HG02938 (cell line): ENCODE measurements around the gene NDOR1.

Experiments
- ATAC-seq: cut with Tn5 transposase; IDR thresholded peaks from one replicate; pipeline ENCODE4 v1.9.1; 2021; ENCODE audit warnings: mild to moderate bottlenecking, moderate library complexity; ENCODE audit not compliant: unreplicated experiment

NDOR1 gene

DNA sequence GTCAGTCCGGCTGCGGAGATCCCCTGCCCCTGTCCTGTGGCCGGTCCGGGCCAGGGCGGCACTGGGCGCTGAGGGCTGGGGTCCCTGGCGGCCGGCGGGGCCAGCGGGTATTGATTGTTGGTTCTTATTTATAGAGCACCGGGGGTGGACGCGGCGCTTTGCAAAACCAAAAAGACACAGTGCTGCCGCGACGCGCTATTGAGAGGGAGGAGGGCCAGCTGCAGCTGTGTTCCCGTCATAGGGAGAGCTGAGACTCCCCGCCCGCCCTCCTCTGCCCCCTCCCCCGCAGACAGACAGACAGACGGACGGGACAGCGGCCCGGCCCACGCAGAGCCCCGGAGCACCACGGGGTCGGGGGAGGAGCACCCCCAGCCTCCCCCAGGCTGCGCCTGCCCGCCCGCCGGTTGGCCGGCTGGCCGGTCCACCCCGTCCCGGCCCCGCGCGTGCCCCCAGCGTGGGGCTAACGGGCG, 38.2 kb upstream of the NDOR1 start:
- no peak for ATAC-seq

DNA sequence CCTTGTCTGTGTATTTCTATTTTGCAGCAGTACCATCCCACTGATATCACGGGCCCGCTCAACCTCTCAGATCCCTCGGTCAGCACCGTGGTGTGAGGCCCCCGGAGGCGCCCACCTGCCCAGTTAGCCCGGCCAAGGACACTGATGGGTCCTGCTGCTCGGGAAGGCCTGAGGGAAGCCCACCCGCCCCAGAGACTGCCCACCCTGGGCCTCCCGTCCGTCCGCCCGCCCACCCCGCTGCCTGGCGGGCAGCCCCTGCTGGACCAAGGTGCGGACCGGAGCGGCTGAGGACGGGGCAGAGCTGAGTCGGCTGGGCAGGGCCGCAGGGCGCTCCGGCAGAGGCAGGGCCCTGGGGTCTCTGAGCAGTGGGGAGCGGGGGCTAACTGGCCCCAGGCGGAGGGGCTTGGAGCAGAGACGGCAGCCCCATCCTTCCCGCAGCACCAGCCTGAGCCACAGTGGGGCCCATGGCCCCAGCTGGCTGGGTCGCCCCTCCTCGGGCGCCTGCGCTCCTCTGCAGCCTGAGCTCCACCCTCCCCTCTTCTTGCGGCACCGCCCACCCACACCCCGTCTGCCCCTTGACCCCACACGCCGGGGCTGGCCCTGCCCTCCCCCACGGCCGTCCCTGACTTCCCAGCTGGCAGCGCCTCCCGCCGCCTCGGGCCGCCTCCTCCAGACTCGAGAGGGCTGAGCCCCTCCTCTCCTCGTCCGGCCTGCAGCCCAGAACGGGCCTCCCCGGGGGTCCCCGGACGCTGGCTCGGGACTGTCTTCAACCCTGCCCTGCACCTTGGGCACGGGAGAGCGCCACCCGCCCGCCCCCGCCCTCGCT, 37.5 kb upstream of the NDOR1 start:
- no peak for ATAC-seq

DNA sequence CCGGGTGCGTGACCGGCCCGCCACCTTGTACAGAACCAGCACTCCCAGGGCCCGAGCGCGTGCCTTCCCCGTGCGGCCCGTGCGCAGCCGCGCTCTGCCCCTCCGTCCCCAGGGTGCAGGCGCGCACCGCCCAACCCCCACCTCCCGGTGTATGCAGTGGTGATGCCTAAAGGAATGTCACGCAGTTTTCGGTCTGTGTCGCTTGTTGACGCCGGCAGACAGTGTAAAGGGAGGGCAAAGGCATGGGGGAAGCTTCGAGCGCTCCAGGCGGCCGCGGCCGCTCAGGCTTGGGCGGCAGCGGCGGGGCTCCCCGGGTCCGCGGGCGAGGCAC, 37.0 kb upstream of the NDOR1 start:
- no peak for ATAC-seq

DNA sequence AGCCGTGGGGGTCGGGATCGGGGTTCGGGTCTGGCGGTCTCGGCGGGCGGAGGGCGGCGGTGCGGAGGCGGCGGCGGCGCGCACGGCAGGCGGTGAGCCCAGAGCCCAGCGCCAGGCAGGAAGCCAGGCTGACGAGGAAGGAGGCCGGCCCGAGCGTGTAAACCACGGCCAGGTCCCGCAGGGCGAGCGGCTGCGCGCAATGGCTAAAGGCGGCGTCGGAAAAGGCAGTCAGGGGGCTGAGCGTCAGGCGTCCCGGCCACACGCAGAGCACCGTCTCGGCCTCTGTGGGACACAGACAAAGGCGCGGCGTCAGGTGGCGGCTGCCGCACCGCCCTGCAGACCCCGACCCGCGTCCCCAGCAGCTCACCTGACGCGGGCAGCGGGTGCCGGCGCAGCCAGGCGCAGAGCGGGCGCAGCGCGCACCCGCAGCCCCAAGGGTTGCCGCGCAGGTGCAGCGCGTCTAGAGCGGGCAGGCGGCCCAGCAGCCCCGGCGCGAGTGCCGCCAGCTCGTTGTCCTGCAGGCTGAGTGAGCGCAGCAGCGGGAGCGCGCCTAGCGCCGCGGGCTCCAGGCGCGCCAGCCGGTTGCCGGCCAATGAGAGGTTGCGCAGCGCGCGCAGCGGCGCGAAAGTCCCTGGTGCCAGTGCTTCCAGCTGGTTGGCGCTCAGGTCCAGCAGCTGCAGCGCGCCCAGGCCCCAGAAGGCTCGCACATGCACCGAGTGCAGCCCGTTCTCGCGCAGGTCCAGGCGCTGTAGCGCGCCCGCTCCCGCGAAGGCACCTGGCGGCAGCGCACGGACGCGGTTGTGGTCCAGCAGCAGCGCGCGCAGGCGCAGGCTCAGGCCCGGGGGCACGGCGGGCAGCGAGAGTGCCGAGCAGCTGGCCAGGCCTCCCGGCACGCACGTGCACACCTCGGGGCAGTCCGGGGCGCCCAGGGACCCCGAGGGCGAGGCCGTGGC, 36.3 kb upstream of the NDOR1 start:
- ATAC-seq, result no peak

DNA sequence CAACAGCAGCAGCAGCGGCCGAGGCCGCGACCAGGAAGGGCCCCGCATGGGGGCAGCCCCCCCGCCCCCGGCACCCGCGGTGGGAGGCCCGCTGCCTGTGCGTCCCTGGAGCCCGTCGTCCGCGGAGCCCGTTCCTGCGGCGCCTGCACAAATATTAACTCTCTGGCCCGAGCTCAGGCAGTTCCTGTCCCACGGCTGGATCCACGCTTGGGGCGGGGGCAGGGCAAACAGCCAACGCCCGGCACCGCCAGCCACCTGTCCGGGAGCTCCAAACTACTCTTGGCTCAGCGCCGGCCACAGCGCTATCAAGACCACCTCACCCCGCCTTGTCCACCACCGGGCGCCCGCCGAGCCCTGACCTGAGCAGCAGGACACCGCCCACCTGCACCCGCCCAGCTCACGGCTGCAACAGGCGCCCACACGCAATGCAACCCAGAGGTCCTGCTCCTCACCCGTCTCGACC, 35.6 kb upstream of the NDOR1 start, which contains the start of gene LRRC26:
LRRC26 (minus strand) TSS at position 156 of the 463 bp plus-strand sequence; CDS start at position 48, 108 bp downstream.
- no peak for ATAC-seq

DNA sequence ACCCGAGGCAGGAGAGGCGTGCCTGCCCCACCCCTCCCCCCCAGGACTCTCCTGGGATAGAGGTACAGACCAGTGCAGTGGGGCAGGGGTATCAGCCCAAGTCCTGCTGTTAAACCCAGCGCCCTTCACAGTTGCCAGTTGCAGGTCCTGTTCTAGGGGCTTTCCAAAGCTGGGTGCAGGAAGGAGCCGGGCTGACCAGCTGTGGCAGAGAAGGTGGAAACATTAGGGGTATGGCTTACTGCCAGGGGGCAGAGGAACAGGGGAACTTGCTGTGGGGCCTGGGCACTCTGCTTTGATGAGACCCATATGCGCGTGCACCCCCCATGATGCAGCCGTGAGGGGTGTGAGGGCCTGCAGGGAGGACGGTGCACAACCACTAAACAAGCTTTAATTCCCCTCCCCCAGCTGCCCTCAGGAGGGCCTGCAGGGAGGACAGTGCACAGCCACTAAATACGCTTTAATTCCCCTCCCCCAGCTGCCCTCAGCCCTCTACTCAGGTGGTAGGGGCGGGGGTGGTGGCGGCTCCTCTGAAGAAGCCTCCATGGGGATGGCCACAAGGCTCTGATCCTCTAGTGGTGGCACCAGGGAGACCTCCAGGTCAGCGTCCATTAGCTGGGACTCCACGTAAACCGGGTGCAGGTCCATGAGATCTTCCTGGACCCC, 34.9 kb upstream of the NDOR1 start:
- ATAC-seq, result no peak

DNA sequence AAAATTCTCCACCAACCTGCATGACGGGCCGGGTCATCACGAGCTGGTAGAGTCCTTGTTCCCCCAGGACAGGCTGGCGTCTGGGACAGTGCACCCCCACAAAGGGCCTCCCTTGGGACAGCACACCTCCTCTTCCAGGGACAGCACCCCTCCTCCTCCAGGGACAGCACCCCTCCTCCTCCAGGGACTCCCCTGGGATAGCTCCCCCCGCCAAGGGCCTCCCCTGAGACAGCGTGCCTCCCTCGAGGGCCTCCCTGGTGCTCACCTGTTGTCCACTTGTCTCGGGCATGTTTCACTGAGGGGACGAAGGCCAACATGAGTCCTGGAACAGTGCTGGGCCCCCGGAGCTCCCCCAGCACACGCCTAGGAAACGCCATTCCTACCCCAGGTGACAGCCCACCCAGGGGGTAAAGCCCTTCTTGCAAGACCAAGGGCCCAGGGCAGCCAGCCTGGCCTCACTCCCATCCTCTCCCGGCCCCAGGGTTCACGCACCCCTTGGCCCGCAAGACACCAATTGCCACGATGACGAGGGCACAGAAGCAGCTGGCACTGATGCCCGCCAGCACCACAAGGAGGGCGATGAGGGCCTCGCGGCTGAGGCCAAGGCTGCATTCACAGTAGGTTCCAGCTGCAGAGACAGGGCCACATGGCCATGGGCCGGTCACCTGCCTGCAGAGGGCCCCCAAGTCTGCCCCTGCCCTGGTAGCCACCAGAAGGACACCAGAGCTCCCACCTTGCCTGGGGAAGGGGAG, 34.2 kb upstream of the NDOR1 start:
- ATAC-seq, result no peak

DNA sequence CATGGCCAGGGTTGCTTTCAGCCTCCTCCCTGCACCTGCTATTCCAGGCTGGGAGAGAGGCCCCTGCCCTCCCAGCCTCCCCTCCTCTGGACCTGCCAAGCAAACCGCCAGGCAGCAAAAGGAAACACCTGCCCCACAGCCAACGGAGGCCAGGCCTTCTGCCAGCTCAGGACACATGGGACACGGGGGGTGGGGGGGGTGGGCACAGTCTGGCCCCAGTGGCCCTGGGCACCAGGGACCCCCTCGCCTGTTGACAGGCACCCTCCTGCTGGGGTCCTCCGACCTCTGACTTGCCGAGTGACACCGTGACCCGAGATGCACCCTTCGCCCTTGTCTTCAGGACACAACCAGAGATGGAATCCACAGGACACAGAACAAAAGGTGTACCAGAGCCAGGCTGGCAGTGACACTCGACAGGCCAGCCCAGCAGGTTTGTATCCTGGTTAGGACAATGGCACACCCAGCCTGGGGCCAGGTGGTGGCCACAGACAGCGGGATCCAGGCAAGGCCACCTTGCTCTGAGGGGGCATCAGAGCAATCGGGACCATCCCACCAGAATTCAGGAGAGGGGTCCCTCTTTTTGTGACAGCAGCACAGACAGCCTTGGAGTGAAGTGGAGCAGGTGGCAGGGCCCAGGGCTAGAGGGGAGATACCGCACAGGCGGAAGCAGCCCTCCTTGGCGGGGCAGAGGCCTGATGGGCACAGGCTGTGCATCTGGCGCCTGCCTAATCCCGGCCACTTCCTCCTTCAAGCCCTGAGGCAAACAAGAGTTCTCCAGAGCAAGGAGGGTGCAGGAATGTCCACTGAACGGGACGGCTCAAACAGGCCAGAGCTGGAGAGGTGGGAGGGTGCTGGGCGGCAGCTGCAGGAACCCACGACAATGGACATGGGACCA, 32.4 kb upstream of the NDOR1 start:
- no peak for ATAC-seq

DNA sequence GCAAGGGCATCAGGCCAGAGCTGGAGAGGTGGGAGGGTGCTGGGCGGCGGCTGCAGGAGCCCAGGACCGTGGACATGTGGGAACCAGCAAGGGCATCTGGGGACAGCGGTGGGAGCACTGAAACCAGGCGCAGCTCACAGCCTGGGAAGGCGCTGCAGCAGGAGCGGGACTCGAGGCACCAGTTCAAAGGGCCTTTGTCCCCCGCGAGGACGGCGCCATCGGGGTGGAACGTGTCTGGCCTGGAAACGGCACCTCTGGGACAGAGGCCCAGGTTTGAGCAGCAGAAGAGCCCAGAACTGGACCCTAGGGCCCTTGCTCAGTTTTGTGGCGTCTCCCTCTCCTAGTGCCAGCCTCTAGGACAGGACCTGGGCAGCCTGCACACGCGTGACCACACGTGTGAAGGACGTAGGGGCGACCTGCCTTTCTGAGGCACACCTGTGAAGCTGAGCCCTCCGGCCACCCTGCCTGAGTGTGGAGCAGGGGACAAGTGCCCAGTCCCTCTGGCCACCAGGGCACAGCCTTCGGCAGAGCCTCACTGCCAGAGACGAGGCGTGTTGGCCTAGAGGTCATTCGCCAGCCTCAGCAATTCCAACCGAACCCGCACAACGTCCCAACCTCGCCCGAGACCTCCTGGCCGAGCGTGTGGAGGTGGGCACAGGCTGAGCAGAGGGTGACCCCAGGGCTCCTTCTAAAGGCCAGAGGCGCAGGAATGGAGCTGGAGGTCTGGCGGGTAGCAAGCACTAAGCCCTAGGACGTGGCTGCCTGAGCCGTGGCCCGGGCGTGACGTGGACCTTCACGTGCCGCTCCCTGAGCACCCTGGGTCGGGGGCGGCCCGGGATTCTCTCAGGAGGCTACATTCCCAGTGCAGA, 31.5 kb upstream of the NDOR1 start:
- no peak for ATAC-seq

DNA sequence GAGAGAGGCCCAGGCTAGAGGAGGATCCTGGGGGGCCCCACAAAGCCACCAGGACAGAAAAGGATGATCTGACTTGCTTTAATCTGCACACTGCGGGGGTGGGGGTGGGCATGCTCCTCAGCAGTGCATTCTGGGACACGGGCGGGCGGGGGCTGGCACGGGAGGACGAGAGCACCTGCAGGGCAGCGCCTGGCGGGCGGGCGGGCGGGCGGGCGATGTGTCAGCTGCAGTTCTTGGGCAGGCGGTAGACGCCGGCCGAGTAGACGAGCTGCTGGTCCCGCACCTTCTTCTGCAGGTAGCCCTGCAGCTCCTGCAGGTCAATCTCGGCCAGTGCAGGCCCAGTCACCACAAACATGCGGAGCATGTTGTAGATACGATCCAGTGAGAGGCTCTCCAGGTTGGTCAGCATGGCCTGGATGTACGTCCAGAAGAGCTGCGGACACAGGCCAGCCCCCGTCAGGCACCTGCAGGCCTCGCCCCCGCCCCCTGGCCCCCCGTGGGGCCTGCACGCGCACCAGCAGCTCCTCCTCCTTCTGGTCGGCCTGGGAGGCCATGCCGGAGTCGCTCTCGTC, 30.7 kb upstream of the NDOR1 start:
- ATAC-seq, result no peak

DNA sequence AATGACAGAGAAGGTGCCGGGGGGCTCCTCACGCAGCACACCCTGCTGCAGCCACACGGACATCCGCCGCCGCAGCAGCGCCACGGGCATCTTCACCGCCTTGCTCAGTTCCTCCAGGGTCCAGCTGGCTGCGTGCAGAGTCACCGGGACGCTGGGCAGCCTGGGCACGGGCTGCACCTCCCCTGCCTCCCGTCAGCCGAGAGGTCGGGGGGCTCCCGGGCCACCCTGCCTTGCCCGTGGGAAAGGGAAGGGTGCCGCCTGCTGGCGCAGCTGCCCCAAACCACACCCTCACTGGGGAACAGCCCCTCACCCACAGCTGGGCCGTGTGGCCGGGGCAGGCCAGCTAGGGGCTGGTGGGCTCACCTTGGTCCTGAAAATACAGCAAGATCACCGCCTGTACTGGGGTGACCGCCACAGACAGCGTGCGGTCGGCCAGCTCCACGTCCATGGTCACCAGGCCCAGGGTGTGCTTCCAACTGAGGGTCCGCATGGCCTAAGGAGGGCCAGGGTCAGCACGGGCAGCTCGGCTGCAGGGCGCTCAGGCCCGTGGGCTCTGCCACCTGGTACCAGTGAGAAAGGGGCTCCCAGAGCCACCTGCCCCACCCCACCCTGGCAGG, 30.0 kb upstream of the NDOR1 start:
- no peak for ATAC-seq

DNA sequence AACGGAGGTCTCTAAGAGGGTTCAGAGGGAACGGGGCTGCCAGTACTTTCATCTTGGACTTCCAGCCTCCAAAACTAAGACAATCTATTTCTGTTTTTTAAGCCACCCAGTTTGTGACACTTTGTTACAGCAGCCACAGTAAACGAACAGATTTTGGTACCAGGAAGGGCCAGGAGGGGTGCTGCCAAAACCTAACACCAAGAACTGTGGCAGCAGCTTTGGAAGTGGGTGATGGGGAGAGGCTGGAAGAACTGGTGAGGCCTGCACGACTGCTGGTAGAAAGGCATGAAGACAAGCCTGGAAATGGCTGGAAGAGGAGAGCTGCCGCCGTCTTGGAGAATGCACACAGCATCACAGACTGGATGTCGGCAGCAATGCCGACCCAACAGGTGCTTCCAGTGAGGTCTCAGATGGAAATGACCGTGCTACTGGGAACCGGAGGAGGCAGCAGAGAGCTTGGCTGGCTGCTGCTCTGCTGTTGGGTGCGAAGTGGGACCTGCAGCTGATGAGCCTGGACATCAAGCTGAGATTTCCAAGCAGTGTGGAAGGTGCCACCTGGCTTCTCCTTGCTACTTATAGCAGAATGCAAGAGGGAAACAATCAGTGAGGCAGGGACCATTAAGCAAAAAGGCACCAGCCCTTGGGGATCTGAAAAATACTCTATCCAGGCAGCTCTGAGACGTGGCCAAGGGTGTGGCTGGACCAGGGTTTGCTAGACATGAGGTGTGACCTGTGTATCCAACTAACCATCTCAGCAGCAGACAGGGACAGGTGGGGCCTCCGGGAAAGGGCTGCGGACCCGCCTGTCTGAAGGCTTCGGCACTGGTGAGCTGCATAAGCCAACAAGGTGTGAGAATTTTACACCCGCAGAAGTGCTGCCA, 29.0 kb upstream of the NDOR1 start:
- no peak for ATAC-seq

DNA sequence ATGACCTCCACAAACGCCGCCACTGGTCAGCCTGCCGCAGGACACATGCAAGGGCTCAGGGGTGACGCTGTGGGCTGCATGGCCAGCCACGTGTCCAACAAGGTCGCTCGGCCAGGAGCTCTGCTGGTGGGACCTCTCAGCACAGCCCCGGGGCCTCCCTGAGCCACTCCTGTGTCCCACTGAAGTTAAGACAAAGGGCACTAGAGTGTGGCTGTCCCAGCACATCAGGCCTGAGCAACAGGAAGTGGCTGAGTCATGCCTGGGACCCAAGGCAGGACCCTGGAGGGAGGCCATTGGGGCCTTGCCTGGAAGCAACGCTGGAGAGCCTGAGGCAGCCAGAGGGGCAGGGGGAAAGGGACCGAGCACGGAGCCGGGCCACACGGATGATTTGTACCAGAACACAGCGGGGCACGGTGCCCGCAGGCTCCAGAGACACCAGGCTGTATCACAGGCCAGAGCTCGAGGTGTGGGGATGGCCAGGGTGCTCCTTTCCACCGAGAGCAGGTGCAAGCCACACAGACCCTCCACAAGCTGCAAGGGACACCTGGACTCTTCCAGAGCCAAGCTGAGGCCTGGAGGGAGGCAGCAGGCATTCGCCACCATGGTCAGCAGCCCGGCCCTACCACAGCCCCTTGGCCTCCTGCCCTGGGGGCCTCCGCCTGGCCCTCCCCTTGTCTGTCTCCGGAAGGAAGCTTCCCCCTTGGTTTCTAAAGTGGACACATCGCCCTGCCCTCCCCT, 27.1 kb upstream of the NDOR1 start:
- no peak for ATAC-seq

DNA sequence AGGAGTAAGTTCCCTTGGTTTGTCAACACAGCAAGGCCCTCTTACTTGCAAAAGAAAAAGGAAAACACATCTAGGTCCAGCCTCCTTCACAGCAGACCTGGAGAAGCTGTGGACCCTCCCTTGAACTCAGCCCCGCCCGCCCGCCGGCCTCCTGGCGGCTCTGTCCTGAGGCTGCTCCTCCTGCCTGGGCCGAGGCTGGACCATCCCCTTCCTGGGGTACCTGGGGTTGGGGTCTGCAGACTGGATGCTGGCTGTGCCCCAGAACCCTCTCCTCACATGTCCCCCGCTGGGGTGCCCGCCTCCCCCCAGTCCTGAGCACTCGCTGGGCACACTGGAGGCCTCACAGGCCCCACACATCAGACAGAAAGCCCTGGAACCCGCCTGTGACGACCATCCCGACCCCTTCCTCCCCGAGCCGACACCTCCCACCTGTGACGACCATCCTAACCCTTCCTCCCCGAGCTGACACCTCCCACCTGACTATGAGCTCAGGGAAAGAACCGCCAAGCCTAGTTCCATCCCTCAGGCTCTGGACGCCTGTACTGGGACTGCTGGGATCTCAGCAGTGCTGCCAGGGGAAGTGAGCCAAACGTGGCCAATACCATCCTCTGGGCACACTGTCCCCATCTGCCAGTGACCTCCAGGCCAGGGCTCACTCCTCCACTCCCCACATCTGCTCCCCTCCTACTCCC, 26.4 kb upstream of the NDOR1 start:
- no peak for ATAC-seq

DNA sequence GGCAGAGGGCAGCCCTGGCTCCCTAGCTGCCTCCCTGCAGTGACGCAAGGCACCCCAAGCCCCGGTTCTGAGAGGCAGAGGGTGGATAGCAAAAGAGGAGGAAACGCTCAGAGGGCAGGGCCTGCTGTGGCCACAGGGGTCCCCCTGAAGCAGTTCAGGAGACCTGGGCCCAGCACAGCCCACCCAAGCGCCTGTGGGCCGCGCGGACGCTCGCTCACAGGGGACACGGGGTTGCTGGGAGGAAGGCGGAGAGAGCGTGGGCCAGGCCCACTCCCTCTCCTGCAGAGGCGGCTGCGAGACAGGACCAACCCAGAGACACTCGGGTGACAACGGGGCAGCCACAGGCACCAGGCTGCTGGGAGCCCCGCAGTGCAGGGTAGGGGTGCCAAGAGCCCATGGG, 25.7 kb upstream of the NDOR1 start:
- no peak for ATAC-seq
